IMR-90 (cell line): ENCODE results near the gene CNKSR3. TPM values are rescaled to one million over a fixed set of nuclear protein-coding genes. Genes with fewer than 3 reads are reported as not detected.
A peak's percentile ranks its signal among the peaks of the same experiment; 100 is the strongest.

Source experiments
- ATAC-seq: fragments of 200-7000 bp; cut with Tn5 transposase; 2 replicates; pipeline ENCODE4 v1.9.1; 2020; ENCODE audit warnings: low read depth, mild to moderate bottlenecking, moderate library complexity
- BruUV-seq: library from RNA; stranded (reverse); fragments of 400-500 nt; replicated peaks from 2 replicates; lab custom pipeline; 2021; lab: Mats Ljungman, UMichigan
- CTCF ChIA-PET: fragments of 300-600 bp; formaldehyde crosslinking; extraction: SDS; loops from one replicate; lab custom pipeline; 2021; ENCODE audit warnings: antibody characterized with exemption; lab: Yijun Ruan, JAX
- POLR2A ChIA-PET: fragments of 300-600 bp; sonication (Branson Sonifier 250); formaldehyde crosslinking; loops from one replicate; lab custom pipeline; 2022; ENCODE audit warnings: antibody characterized with exemption; ENCODE audit not compliant: unreplicated experiment; lab: Charles Lee
- DNase-seq: peaks from one replicate; pipeline ENCODE4 v3.0.0; 2013
- H2AFZ ChIP-seq: replicated peaks from 2 replicates; pipeline ENCODE3; 2013; ENCODE audit warnings: low read length, mild to moderate bottlenecking; ENCODE audit not compliant: poor library complexity
- H2AK5ac ChIP-seq: 2 replicates; pipeline ENCODE4 v1.6.1; 2013; ENCODE audit warnings: low read depth, low read length, inconsistent platforms
- H2AK9ac ChIP-seq: replicated peaks from 2 replicates; pipeline ENCODE3; 2013; ENCODE audit warnings: mild to moderate bottlenecking, low read depth, low read length, moderate library complexity; ENCODE audit not compliant: poor library complexity
- H2BK120ac ChIP-seq: 2 replicates; pipeline ENCODE4 v1.6.1; 2013; ENCODE audit warnings: low read depth, low read length, inconsistent platforms
- H2BK15ac ChIP-seq: 3 replicates; pipeline ENCODE4 v1.6.1; 2013; ENCODE audit warnings: low read depth, low read length, inconsistent platforms
- H2BK20ac ChIP-seq: 2 replicates; pipeline ENCODE4 v1.6.1; 2013; ENCODE audit warnings: low read depth, mild to moderate bottlenecking, inconsistent platforms, low read length, moderate library complexity
- H2BK5ac ChIP-seq: 2 replicates; pipeline ENCODE4 v1.6.1; 2013; ENCODE audit warnings: mild to moderate bottlenecking, low read depth, low read length, inconsistent platforms; ENCODE audit not compliant: poor library complexity, severe bottlenecking
- H3K14ac ChIP-seq: replicated peaks from 2 replicates; pipeline ENCODE4 v1.6.1; 2013; ENCODE audit warnings: low read depth, low read length, inconsistent platforms
- H3K18ac ChIP-seq: 2 replicates; pipeline ENCODE4 v1.6.1; 2013; ENCODE audit warnings: low read depth, low read length, control low read depth
- H3K23ac ChIP-seq: 2 replicates; pipeline ENCODE4 v1.6.1; 2013; ENCODE audit warnings: low read depth, low read length, inconsistent platforms
- H3K27ac ChIP-seq: 2 replicates; pipeline ENCODE4 v1.5.1; 2013; ENCODE audit warnings: mild to moderate bottlenecking, control low read depth, low read length; ENCODE audit not compliant: insufficient read depth
- H3K27me3 ChIP-seq: 2 replicates; pipeline ENCODE4 v1.6.1; 2013; ENCODE audit warnings: low read length; ENCODE audit not compliant: control insufficient read depth, insufficient read depth
- H3K36me3 ChIP-seq: 2 replicates; pipeline ENCODE4 v1.6.1; 2013; ENCODE audit warnings: low read length, mixed read lengths; ENCODE audit not compliant: control insufficient read depth, insufficient read depth
- H3K4ac ChIP-seq: 2 replicates; pipeline ENCODE4 v1.6.1; 2013; ENCODE audit warnings: low read depth, low read length, inconsistent platforms
- H3K4me1 ChIP-seq: 2 replicates; pipeline ENCODE4 v1.6.1; 2013; ENCODE audit warnings: low read length, mixed read lengths; ENCODE audit not compliant: control insufficient read depth, insufficient read depth
- H3K4me2 ChIP-seq: 2 replicates; pipeline ENCODE4 v1.6.1; 2013; ENCODE audit warnings: low read depth, mild to moderate bottlenecking, control low read depth, low read length, moderate library complexity
- H3K4me3 ChIP-seq: 2 replicates; pipeline ENCODE4 v1.5.1; 2013; ENCODE audit warnings: low read depth, mild to moderate bottlenecking, control low read depth, low read length, moderate library complexity; ENCODE audit not compliant: insufficient read depth
- H3K56ac ChIP-seq: 2 replicates; pipeline ENCODE4 v1.6.1; 2013; ENCODE audit warnings: low read length, inconsistent platforms; ENCODE audit not compliant: insufficient read depth; ENCODE audit errors: extremely low read depth
- H3K79me1 ChIP-seq, 2 experiments: 2 replicates each; pipeline ENCODE4 v1.6.1; 2013; ENCODE audit warnings: low read length in 2 of 2, inconsistent platforms in 1 of 2, low read depth in 1 of 2
- H3K9ac ChIP-seq: 2 replicates; pipeline ENCODE4 v1.6.1; 2013; ENCODE audit warnings: low read depth, low read length, control low read depth
- H3K9me1 ChIP-seq: 2 replicates; pipeline ENCODE4 v1.6.1; 2013; ENCODE audit warnings: low read length, inconsistent platforms; ENCODE audit not compliant: insufficient read depth
- H3K9me3 ChIP-seq: 2 replicates; pipeline ENCODE4 v1.6.1; 2013; ENCODE audit warnings: low read length; ENCODE audit not compliant: control insufficient read depth, insufficient read depth
- H4K20me1 ChIP-seq: 2 replicates; pipeline ENCODE4 v1.6.1; 2013; ENCODE audit warnings: low read length, inconsistent platforms; ENCODE audit not compliant: insufficient read depth
- H4K5ac ChIP-seq: 2 replicates; pipeline ENCODE4 v1.6.1; 2013; ENCODE audit warnings: mild to moderate bottlenecking, low read depth, low read length, control low read depth
- H4K8ac ChIP-seq, 2 experiments: 2 replicates each; pipeline ENCODE4 v1.6.1; 2013; ENCODE audit warnings: low read depth in 2 of 2, low read length in 2 of 2, control low read depth in 1 of 2, inconsistent platforms in 1 of 2
- H4K91ac ChIP-seq: 2 replicates; pipeline ENCODE4 v1.6.1; 2013; ENCODE audit warnings: low read depth, low read length, inconsistent platforms; ENCODE audit not compliant: insufficient read depth
- CEBPB ChIP-seq: IDR thresholded peaks from 2 replicates; pipeline ENCODE4 v1.6.1; 2012; ENCODE audit warnings: low read depth, low read length, improper control_type of control experiment
- CHD1 ChIP-seq: IDR thresholded peaks from 2 replicates; pipeline ENCODE4 v1.6.1; 2012; ENCODE audit warnings: low read depth, low read length, improper control_type of control experiment
- MXI1 ChIP-seq: IDR thresholded peaks from 2 replicates; pipeline ENCODE4 v1.6.1; 2012; ENCODE audit warnings: low read depth, mild to moderate bottlenecking, low read length, moderate library complexity, borderline replicate concordance
- WGBS, 2 experiments: methylation state at CpG; one replicate each; pipeline versions ENCODE4 v1.1.5 to v1.1.7; 2013; ENCODE audit warnings: missing lambda C conversion rate in 2 of 2; ENCODE audit not compliant: insufficient read length in 1 of 2; ENCODE audit errors: extremely low coverage in 2 of 2; 5-methylcytosine and 5-hydroxymethylcytosine counted together
- dilution Hi-C: fragments of 300-500 bp; cut with HindIII; formaldehyde crosslinking; loops from one replicate; pipeline ENCODE4 v1.14.3; 2018; ENCODE audit warnings: low sequenced_read_pairs; ENCODE audit not compliant: unreplicated experiment
- in situ Hi-C: fragments of 300-500 bp; cut with MboI; formaldehyde crosslinking; loops from 3 replicates; pipeline ENCODE4 v1.14.3; 2019; ENCODE audit warnings: low sequenced_read_pairs, inconsistent platforms, mixed read lengths
- intact Hi-C: fragments of 100-400 bp; cut with micrococcal nuclease; formaldehyde crosslinking; loops from 2 replicates; pipeline ENCODE4 v1.10.0; 2022
- polyA plus RNA-seq, 3 experiments: library from polyadenylated mRNA; depleted of rRNA; stranded (reverse); fragments of >200 nt; gene quantifications; 2 replicates each; pipeline ENCODE4 v1.2.3, GENCODE V29; 2012; ENCODE audit warnings: low replicate concordance in 1 of 3
- total RNA-seq: library from RNA; depleted of rRNA; stranded (reverse); fragments of >200 nt; gene quantifications from 2 replicates; pipeline ENCODE4 v1.2.3, GENCODE V29; 2012

Gene CNKSR3
- total and polyA plus RNA-seq, 2 of the 4 experiments (the other 2 are of a cell fraction), result 6.7 to 15.8 TPM

DNA sequence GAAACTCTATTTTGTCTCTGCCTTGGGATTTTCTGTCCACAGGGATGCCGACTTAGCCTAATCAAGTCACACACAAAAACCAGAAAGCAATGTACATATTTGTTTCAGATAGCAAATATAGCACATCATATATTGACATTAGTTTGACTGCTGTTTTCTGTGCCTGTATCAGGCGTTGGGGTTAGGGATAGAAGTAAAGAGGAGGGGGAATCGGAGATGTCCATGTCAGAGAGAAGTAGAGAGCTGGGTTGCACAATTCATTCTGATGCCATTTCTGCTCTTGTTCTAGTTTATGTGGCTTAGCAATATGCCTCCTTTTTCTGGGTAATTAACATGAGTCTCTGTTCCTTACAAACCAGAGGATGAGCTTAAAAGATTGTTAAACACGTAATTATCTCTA lies 139.2 kb downstream of the CNKSR3 start:
- H3K14ac ChIP-seq, result no peak overlapping the region; the same call in 1 of the 2 replicates
- no peak overlapping the region for H2AK9ac ChIP-seq
- no peak overlapping the region; the same call in 1 of the 2 replicates for H3K18ac ChIP-seq
- TF ChIP-seq MXI1 (no peak), CEBPB (peak; percentile 53; the same call in 1 of the 2 replicates), CHD1 (no peak)
- no TSS peak for BruUV-seq
- no peak overlapping the region for H2BK15ac ChIP-seq
- no peak overlapping the region for H3K9ac ChIP-seq
- no peaks in the 10 kb centered on the region for H3K36me3 ChIP-seq
- peaks cover 2% of the 10 kb centered on the region; the same call in 1 of the 2 replicates for H3K4me1 ChIP-seq
- no peaks in the 10 kb centered on the region for H3K79me1 ChIP-seq
- peak overlapping the region in 1 of 2 experiments; percentile 33; a peak in 2 of 4 replicates for H4K8ac ChIP-seq
- no peak overlapping the region for H4K91ac ChIP-seq
- no CpG with 5 or more reads among the region's 4 CpGs for WGBS, 2 experiments
- H3K9me3 ChIP-seq, result no peaks in the 10 kb centered on the region
- H3K27ac ChIP-seq, result no peak overlapping the region
- intact Hi-C loops (no loop called here), dilution Hi-C loops (loop anchor here (25.0 kb wide), 1 partner anchor 209 kb away; no protein-coding TSS in a partner anchor), in situ Hi-C loops (no loop called here)
- peak overlapping the region; percentile 43; the same call in 1 of the 2 replicates for H2BK20ac ChIP-seq
- no peak overlapping the region for H3K56ac ChIP-seq
- ChIA-PET POLR2A (no interaction called here), CTCF (interaction anchor here (0.6 to 1.6 kb wide), 9 partner anchors 15 to 218 kb away, joined by 3 to 6 read pairs (median 3); partner anchors contain the start of gene IPCEF1)
- H4K5ac ChIP-seq, result no peak overlapping the region; the same call in 1 of the 2 replicates
- H2BK120ac ChIP-seq, result peak overlapping the region; percentile 28
- peak overlapping the region; percentile 38 for H2AFZ ChIP-seq
- H2AK5ac ChIP-seq, result no peak overlapping the region
- peak overlapping the region; percentile 38; the same call in 1 of the 2 replicates for H3K4ac ChIP-seq
- H3K27me3 ChIP-seq, result no peaks in the 10 kb centered on the region
- ATAC-seq (no peak; the same call in 1 of the 2 replicates), DNase-seq (no peak)
- H3K4me3 ChIP-seq, result no peak overlapping the region
- H2BK5ac ChIP-seq, result no peak overlapping the region
- no peak overlapping the region for H3K4me2 ChIP-seq
- no peaks in the 10 kb centered on the region for H4K20me1 ChIP-seq
- no peaks in the 10 kb centered on the region for H3K9me1 ChIP-seq
- H3K23ac ChIP-seq, result no peak overlapping the region
